AG09309 (cell line): Measurements from ENCODE around the gene STEAP3.

Experiments
- DNase-seq: peaks from one replicate; pipeline ENCODE4 v3.0.0-alpha.2; 2010; ENCODE audit warnings: low read depth
- H3K4me3 ChIP-seq: 2 replicates; pipeline ENCODE4 v1.5.1; 2011; ENCODE audit warnings: mild to moderate bottlenecking, low read depth, low read length, moderate library complexity; ENCODE audit not compliant: control insufficient read depth
- TF ChIP-seq, protein P1 (sequence below): IDR thresholded peaks from 2 replicates; pipeline ENCODE4 v1.5.1; 2011; ENCODE audit warnings: mild to moderate bottlenecking, low read depth, low read length, inconsistent platforms; ENCODE audit not compliant: insufficient read depth, control insufficient read depth; ENCODE audit errors: missing control alignments

Gene STEAP3

DNA sequence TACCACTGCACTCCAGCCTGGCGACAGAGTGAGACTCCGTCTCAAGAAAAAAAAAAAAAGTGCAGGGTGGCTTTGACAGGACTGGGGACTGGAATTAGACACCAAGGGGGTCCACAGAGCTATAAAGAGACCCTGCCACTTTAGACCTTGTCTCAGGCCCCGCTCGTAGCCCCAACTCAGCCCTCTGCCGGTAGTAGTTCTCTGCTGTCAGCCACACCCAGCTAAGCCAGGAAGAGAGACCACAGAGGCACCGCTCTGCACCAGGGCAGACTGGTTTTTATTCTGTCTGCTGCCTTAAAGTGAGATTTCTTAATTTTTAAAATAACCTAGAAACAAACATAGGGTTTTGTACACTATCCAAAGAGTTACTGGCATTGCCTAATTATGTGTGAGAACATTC, 66.0 kb downstream of the STEAP3 start:
- no peak for DNase-seq
- H3K4me3 ChIP-seq = no peak overlapping the region
- TF ChIP-seq, protein P1, sequence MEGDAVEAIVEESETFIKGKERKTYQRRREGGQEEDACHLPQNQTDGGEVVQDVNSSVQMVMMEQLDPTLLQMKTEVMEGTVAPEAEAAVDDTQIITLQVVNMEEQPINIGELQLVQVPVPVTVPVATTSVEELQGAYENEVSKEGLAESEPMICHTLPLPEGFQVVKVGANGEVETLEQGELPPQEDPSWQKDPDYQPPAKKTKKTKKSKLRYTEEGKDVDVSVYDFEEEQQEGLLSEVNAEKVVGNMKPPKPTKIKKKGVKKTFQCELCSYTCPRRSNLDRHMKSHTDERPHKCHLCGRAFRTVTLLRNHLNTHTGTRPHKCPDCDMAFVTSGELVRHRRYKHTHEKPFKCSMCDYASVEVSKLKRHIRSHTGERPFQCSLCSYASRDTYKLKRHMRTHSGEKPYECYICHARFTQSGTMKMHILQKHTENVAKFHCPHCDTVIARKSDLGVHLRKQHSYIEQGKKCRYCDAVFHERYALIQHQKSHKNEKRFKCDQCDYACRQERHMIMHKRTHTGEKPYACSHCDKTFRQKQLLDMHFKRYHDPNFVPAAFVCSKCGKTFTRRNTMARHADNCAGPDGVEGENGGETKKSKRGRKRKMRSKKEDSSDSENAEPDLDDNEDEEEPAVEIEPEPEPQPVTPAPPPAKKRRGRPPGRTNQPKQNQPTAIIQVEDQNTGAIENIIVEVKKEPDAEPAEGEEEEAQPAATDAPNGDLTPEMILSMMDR = no peak

DNA sequence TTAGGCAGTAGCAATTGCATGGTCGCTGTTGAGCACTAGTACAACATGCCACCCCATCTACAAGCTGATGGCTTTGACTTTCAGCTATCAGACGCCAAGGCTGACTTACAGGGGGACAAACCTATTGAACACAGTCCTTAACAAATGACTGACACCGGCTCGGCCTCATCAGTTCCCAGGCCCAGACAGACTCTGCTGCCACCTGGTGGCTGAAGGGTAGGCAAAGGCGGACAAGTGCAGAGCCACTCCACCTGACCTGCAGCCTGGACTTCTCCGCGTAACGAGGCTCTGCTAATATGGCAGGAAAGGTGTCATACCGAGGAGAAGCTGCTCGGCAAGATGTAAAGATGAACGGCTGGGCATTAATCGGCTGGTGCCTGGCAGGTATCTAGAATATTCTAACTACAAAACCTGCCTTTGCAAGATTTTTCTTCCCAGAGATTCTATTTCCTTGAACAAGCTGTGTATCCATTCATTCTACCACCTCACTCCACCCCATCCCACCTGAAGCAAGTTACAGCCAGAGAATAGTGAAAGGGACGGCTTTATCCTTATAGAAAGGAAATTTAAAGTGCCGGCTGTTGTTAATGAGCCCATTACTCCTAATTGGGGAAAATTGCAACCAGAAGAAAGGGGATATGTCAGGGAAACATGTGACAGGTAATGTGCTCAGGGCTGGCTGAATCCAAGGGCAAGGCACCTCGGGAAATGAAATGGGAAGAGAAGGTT, 67.4 kb downstream of the STEAP3 start:
- DNase-seq = no peak
- TF ChIP-seq, protein P1 = peak; percentile 77
- no peak overlapping the region for H3K4me3 ChIP-seq

DNA sequence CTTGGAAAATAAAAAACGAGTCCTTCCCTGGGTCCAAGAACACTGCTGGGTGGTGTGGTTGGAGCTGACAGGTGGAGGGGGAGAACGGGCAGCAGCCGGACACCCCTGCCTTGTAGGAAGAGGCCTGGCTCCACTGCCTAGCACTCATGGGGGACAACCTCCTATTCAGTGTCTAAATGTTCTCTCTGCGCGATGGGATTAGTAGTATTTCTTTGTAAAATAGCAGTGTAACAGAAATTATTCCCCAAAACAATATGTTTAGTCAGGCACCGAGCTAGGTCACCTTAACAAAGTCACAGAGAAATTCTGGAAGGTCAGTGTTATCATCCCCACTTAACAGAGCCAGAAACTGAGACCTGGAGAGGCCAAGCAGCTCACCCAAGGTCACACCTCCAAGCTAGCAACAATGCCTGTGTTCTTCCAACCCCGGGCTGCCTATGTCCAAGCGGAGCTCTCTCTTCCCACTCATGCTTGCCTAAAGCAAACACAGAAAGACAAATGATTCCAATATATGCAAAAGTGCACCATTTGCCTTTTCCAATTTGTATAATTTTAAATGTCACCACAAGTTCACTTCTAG, 68.0 kb downstream of the STEAP3 start:
- no peak overlapping the region for H3K4me3 ChIP-seq
- TF ChIP-seq, protein P1 = no peak
- DNase-seq = no peak

DNA sequence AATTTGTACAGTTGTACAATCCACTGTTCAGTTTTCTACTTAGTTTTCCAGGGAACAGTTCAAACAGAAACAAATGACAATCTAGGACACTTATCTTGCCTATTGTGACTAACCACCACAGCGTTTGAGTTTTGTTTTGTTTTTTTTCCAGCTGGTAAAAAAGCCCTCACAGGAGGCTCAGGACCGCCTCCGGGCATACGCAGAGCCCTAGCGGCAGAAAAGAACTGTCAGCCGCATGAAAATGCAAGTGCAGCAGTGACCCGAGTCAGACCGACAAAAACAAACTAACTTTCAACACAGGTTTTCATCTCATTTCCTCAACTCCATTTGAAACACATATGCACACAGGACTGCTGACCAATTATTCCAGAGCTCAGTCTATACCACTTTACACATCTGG, 68.6 kb downstream of the STEAP3 start:
- no peak overlapping the region for H3K4me3 ChIP-seq
- TF ChIP-seq, protein P1 = peak; percentile 22
- no peak for DNase-seq

DNA sequence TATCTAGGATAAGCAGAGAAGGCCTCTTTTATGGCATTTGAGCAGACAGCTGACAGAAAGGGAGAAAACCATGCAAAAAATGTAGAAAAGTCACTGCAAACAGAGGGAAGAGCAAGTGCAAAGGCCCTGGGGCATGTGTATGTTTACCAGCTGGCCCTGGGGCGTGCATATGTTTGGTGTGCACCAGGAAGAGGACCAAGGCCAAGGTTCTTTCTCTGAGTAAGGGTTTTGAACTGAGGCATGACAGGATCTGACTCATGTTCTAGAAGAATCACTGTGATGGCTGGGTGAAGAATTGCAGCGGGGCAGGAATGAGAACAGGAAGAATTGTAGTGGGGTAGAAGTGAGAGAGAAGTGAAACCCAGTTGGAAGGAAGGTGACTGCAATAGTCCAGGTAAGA, 69.6 kb downstream of the STEAP3 start:
- no peak overlapping the region for H3K4me3 ChIP-seq
- TF ChIP-seq, protein P1 = no peak
- no peak for DNase-seq

DNA sequence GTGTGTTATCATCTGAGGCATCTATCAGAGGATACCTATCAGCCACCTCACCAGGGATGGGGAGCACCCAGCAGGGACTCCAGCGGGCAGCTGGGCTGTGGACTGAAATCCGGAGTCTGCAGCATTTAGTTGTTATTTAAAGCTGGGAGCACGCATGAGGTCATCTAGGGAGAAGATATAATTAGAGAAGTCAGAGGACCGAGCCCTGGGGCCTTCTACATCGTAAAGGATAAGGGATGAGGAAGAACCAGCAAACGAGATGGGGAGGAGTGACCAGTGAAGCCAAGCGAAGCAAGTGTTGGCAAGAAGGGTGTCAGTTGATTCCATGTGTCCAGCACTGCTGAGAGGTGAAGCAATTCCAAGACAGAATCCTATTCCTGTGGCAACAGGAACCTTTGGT, 70.3 kb downstream of the STEAP3 start:
- no peak overlapping the region for H3K4me3 ChIP-seq
- DNase-seq = no peak
- TF ChIP-seq, protein P1 = no peak

DNA sequence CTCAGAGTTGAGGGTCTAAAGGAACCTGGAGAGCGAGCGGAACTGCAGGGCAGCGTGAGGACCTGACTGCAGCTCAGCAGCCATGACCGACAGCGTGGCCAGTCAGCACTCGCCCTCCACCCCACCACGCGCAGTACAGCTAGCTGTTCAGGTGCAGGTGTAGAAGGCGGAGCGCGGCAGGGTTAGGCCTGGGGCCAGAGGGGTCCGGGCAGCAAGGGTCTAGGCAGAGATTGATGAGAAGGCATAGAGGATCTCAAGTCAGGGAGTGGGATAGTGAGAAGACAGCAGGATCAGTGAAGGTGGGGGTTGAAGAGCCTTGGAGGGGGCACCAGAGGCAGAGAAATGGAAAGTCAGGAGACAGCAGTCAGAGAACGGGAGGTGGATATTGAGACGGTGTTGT, 71.0 kb downstream of the STEAP3 start:
- TF ChIP-seq, protein P1 = no peak
- H3K4me3 ChIP-seq = no peak overlapping the region
- DNase-seq = no peak
